HG02759 (cell line): ENCODE results near the gene RCVRN.

Experiments used
- ATAC-seq: cut with Tn5 transposase; IDR thresholded peaks from one replicate; pipeline ENCODE4 v1.9.1; 2021; ENCODE audit warnings: mild to moderate bottlenecking, moderate library complexity; ENCODE audit not compliant: unreplicated experiment

Gene RCVRN

DNA sequence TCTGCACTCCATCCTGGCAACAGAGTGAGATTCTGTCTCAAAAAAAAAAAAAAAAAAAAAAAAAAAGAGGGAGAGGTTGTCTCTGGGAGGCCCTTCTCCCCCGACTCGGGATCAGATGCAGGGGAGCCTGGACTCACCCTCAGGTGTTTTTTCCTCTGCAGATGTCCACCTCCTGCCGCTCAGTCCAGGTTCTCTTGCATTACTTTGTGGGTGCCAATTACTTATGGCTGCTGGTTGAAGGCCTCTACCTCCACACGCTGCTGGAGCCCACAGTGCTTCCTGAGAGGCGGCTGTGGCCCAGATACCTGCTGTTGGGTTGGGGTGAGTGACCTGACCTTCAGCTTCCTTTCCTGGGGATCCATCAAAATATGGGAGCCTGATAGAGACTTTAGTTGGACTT, 45.3 kb downstream of the RCVRN start:
- no peak for ATAC-seq

DNA sequence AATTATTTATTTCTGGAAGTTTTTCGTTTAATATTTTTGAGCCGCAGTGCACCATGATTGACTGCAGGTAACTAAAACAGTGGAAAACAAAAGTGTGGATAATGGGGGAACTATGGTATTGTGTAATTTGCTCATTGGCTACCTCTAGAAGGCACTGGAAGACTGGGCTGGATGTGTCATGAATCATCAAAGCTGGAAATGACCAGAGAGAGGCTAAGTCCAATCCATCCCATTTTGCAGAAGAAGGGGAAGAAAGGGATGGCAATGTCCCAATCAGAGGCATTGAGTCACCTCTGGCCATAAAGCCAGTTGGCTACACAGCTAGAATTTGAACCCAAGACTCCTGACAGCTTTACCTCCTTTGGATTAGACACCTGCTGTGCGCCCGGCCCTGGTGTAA, 50.0 kb downstream of the RCVRN start:
- no peak for ATAC-seq

DNA sequence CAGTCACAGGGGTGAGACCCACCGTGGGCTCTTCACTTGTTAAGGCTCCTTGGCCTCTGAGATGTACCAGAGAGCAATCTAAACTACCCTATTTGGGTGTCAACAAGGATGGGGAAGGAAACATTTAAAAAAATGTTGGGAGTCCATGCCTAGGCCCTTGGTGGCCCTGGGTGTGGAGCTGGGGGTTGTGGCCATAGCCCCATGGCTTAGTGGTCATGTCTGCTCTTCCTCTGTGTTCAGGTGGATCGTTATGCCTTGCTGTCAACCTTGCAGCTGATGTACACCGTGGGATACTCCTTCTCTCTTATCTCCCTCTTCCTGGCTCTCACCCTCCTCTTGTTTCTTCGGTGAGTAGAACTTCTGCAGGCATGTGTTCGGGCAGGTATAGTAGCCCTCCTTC, 50.8 kb downstream of the RCVRN start:
- no peak for ATAC-seq

DNA sequence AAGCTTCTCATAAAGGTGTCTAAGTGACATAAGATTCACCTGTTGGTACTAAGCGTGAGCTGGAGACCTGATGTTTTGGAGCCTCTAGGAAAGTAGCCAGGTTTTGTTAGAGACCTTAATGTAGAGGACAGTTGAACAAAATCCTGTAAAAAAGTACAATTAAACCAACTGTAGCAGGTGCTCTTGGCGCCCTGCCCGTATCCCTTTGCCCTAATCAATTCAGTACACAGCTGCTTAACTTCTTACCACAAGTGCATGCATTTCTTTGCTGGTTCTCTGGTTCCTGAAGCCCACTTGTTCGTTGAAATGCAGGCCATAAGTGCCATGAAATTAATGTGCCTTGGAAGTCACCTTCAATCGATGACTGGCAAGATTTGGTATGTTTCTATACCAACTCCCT, 54.9 kb downstream of the RCVRN start:
- ATAC-seq = no peak
